22Rv1 (cell line): ENCODE results near the gene PLAC1.

Source experiments
- ZFX ChIP-seq: fragments of 450-650 bp; IDR thresholded peaks from 2 replicates; pipeline ENCODE4 v1.6.1; 2017; ENCODE audit warnings: antibody characterized with exemption, borderline replicate concordance
- TF ChIP-seq, protein P1 (sequence below): fragments of 450-650 bp; IDR thresholded peaks from 2 replicates; pipeline ENCODE4 v1.5.1; 2017; ENCODE audit warnings: mild to moderate bottlenecking

DNA sequence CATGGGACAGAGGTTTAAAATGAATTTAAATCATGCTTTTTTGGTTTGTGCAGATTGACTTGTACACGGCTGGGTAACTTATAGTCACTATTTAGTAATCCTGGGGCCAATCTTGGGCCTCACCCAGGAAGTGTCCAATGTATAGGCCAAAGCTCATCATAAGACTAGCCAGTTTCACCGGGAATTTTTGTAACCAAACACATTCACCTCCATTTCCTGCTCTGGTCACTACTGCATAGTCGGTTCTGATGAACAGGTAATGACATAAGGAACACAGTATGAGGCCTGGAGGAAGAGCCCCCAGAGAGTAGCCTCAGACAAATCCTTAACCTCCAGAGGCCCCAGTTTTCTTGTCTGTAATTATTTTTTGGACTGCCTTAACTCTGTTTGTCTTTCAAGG is 116.4 kb downstream of the PLAC1 start:
- TF ChIP-seq, protein P1, sequence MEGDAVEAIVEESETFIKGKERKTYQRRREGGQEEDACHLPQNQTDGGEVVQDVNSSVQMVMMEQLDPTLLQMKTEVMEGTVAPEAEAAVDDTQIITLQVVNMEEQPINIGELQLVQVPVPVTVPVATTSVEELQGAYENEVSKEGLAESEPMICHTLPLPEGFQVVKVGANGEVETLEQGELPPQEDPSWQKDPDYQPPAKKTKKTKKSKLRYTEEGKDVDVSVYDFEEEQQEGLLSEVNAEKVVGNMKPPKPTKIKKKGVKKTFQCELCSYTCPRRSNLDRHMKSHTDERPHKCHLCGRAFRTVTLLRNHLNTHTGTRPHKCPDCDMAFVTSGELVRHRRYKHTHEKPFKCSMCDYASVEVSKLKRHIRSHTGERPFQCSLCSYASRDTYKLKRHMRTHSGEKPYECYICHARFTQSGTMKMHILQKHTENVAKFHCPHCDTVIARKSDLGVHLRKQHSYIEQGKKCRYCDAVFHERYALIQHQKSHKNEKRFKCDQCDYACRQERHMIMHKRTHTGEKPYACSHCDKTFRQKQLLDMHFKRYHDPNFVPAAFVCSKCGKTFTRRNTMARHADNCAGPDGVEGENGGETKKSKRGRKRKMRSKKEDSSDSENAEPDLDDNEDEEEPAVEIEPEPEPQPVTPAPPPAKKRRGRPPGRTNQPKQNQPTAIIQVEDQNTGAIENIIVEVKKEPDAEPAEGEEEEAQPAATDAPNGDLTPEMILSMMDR: no peak
- TF ChIP-seq ZFX: no peak
